Adrenal gland (tissue), 12 donors: Measurements from ENCODE around the gene BRSK2. TPM values are rescaled to one million over a fixed set of nuclear protein-coding genes. Genes with fewer than 3 reads are reported as not detected.

ENCODE experiments used
- DNase-seq, 7 donors: peaks; one replicate each; pipeline ENCODE4 v3.0.0-alpha.2; 2019 to 2020
- H3K27ac ChIP-seq, 5 donors: fragments of 200-600 bp; sonication (generic) in 4 of 5; 1 replicate in 3 of 5; 2 replicates in 2 of 5; pipeline versions ENCODE4 v1.5.1 to v1.8.0; 2016 to 2020; ENCODE audit warnings: mild to moderate bottlenecking in 1 of 5
- H3K27me3 ChIP-seq: fragments of 200-600 bp; 2 replicates; pipeline ENCODE4 v1.8.0; 2021
- H3K36me3 ChIP-seq, 2 donors: fragments of 200-600 bp; replicated peaks in 1 of 2; 1 replicate in 1 of 2; 2 replicates in 1 of 2; pipeline versions ENCODE4 v1.5.1 to v1.8.0; 2018 to 2022
- H3K4me1 ChIP-seq, 2 donors: fragments of 200-600 bp; replicated peaks in 1 of 2; 1 replicate in 1 of 2; 2 replicates in 1 of 2; pipeline versions ENCODE4 v1.5.1 to v1.8.0; 2018 to 2021
- H3K4me3 ChIP-seq, 4 donors: fragments of 200-600 bp; sonication (generic) in 3 of 4; one replicate each; pipeline ENCODE4 v1.5.1; 2016 to 2018
- H3K9me3 ChIP-seq, 3 donors: fragments of 200-600 bp; sonication (generic) in 1 of 3; replicated peaks in 1 of 3; 1 replicate in 2 of 3; 2 replicates in 1 of 3; pipeline versions ENCODE4 v1.5.1 to v1.8.0; 2016 to 2021
- POLR2A ChIP-seq, 2 donors: fragments of 450-650 bp; IDR thresholded peaks; one replicate each; pipeline ENCODE4 v1.6.1; 2017; ENCODE audit warnings: antibody characterized with exemption in 2 of 2, mild to moderate bottlenecking in 2 of 2, moderate library complexity in 1 of 2
- WGBS, 4 donors: extraction: QIAGEN DNeasy Blood & Tissue Kit in 2 of 4; methylation state at CpG; one replicate each; pipeline versions ENCODE4 v1.1.5 to v1.1.7; 2013 to 2017; 5-methylcytosine and 5-hydroxymethylcytosine counted together
- intact Hi-C, 2 donors: fragments of 100-400 bp; cut with DNase I; formaldehyde crosslinking; loops; one replicate each; pipeline versions ENCODE4 v1.14.1 to v1.15.0; 2022 to 2023
- polyA plus RNA-seq, 3 donors: library from polyadenylated mRNA; stranded (reverse); fragments of 200-250 nt in 2 of 3; fragments of 350-450 nt in 1 of 3; fragmentation: Illumina TruSeq in 1 of 3; extraction: RNeasy Lipid Tissue Mini Kit (QIAGEN cat#74804) in 1 of 3; gene quantifications; one replicate each; pipeline ENCODE4 v1.2.3, GENCODE V29; 2013 to 2014
- total RNA-seq, 9 donors: library from RNA; depleted of rRNA in 4 of 9; stranded (reverse); fragments of >200 nt in 4 of 9; fragments of 120-200 nt in 1 of 9; fragmentation: NEBNext Ultra II Directional in 1 of 9; extraction: Animal tissue kit (Norgen Biotek cat#: 25700) in 1 of 9; gene quantifications; one replicate each; pipeline versions ENCODE4 v1.1.0 to v1.2.4, GENCODE V29; 2013 to 2023
- TF ChIP-seq, protein P1 (sequence below), 6 experiments: fragments of 450-650 bp in 4 of 6; fragments of 200-600 bp in 2 of 6; sonication (generic) in 1 of 6; IDR thresholded peaks; 1 replicate in 5 of 6; 2 replicates in 1 of 6; pipeline versions ENCODE4 v1.5.1 to v1.8.0; 2016 to 2021; ENCODE audit warnings: antibody characterized with exemption in 6 of 6, mild to moderate bottlenecking in 2 of 6, moderate library complexity in 1 of 6
- donor health status: healthy with polysubstance abuse.
- donor health status: Bipolar disorder and iron deficiency.
- donor health status: DM: yes; HTN: yes; CAD: no.
- donor health status: DM: no; HTN: no; CAD: no.
- donor health status: DM: no; HTN: no; CAD: no.
- donor health status: DM: yes; HTN: yes; CAD: no.

BRSK2 gene
- total and polyA plus RNA-seq, 12 donors = 0.18 to 24.5 (median 1.4) TPM; not detected in 1

DNA sequence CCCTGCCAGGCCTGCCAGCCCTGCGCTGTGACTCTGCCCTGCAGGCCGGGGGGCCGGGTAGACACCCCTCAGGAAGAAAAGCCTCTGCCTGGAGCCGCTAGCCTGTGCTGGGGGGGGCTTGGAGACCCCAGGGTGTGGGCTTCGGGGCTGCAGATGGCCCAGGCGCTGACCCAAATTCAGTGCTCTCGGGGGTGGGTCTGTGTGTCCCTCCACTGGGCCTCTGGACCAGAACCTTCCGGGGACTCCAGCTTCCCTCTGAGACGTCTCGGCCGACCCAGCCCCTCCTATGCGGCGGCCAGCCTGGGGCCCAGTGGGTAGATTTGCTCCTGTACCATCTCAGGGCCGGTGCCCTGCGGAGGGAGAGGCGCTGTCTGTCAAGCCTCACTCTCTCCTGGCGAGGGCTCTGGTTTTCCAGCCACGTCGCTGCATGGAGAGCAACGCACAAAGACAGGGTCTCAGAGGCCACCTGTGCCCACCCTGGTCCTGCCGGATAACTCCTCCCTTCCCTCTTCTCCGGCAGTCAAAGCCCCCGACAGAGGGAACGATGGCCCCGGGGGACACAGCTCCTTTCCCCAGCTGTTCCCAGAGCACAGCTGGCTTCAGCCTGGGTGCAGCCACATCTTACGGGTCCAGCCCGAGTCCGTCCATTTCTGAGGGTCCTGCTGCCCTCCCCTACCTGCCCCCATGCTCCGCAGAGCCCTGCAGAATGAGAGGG lies 40.2 kb upstream of the BRSK2 start:
- no peak for DNase-seq
- H3K27ac ChIP-seq = no peak overlapping the region
- H3K4me3 ChIP-seq = no peak overlapping the region
- TF ChIP-seq POLR2A (IDR thresholded peaks at IDR 0.05) = no peak
- TF ChIP-seq, protein P1, sequence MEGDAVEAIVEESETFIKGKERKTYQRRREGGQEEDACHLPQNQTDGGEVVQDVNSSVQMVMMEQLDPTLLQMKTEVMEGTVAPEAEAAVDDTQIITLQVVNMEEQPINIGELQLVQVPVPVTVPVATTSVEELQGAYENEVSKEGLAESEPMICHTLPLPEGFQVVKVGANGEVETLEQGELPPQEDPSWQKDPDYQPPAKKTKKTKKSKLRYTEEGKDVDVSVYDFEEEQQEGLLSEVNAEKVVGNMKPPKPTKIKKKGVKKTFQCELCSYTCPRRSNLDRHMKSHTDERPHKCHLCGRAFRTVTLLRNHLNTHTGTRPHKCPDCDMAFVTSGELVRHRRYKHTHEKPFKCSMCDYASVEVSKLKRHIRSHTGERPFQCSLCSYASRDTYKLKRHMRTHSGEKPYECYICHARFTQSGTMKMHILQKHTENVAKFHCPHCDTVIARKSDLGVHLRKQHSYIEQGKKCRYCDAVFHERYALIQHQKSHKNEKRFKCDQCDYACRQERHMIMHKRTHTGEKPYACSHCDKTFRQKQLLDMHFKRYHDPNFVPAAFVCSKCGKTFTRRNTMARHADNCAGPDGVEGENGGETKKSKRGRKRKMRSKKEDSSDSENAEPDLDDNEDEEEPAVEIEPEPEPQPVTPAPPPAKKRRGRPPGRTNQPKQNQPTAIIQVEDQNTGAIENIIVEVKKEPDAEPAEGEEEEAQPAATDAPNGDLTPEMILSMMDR (IDR thresholded peaks at IDR 0.05) = no peak
- no peaks in the 10 kb centered on the region for H3K36me3 ChIP-seq
- no peaks in the 10 kb centered on the region for H3K9me3 ChIP-seq
- no peaks in the 10 kb centered on the region for H3K27me3 ChIP-seq
- WGBS, 4 donors = 53 to 75% (median 73%) methylated on average over 3 to 29 of the region's 29 CpGs
- H3K4me1 ChIP-seq = no peaks in the 10 kb centered on the region
- intact Hi-C loops = no loop called here

DNA sequence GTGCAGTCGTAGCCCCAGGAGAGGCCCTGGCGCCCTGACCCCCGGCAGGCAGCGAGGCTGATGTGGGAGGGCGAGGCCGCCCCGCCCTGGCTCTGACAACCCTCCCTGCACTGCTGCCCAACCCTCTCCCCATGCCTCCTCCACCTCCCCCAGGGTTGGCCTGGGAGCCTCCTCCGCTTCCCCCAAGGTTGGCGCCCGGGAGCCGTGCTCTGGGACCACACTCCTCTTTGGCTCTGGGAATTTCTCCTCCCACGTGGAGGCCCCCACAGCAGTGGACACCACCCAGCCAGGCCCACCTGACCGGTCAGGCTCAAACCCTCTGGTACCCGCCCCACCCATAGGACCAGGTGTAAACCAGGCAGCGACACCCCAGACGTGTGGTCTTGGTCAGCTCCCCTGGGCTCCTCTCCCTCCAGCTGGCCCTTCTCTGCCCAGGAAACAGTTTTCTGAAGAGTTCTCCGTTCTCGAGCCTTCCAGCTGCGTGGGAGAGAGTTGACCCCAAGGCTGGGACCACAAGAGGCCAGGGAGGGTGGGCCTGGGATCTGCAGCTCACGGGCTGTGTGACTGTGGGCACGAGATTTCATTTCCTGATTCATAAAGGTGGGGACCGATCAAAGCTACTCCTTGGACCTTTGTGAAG lies 39.5 kb upstream of the BRSK2 start:
- no peak overlapping the region for H3K4me3 ChIP-seq
- no peaks in the 10 kb centered on the region for H3K9me3 ChIP-seq
- intact Hi-C loops = no loop called here
- H3K4me1 ChIP-seq = no peaks in the 10 kb centered on the region
- no peak overlapping the region for H3K27ac ChIP-seq
- no peaks in the 10 kb centered on the region for H3K36me3 ChIP-seq
- TF ChIP-seq POLR2A (IDR thresholded peaks at IDR 0.05) = no peak
- TF ChIP-seq, protein P1 (IDR thresholded peaks at IDR 0.05) = no peak
- H3K27me3 ChIP-seq = no peaks in the 10 kb centered on the region
- 61 to 73% (median 70%) methylated on average over 8 to 22 of the region's 22 CpGs for WGBS, 4 donors
- no peak for DNase-seq

DNA sequence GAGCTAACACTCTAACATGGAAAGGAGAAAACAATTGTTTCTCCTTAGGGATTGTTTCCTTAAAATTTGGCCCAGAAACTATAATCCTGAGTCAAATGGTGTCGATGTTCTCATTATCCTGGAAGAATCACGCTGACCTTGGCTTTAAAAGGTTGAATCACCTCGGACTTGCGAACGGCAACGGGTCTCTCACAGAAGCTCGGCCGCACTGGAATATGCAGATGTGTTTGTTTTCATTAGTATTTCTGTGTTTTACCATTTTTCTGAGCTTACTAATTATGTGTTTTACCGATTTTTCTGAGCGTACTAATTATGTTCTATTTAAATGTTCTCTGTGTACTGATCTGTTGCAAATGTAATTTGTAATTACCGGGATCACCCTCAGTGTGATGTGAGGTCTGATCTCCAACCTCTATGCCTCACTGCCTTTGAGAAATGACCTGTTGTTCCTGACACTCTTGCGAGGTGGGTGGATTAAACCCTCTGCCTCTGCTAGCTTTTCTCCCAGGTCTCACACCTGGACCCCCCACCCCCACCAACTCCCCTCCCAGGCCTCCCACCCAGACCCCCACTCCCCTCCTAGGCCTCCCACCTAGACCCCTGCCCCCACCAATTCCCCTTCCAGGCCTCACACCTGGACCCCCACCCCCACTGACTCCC lies 38.3 kb upstream of the BRSK2 start:
- no peaks in the 10 kb centered on the region for H3K36me3 ChIP-seq
- WGBS, 4 donors = 62 to 74% (median 64%) methylated on average over 12 of the region's 12 CpGs
- H3K27ac ChIP-seq = no peak overlapping the region
- H3K4me3 ChIP-seq = no peak overlapping the region
- no peaks in the 10 kb centered on the region for H3K27me3 ChIP-seq
- intact Hi-C loops = no loop called here
- no peaks in the 10 kb centered on the region for H3K4me1 ChIP-seq
- TF ChIP-seq, protein P1 (IDR thresholded peaks at IDR 0.05) = no peak
- no peak for DNase-seq
- no peaks in the 10 kb centered on the region for H3K9me3 ChIP-seq

DNA sequence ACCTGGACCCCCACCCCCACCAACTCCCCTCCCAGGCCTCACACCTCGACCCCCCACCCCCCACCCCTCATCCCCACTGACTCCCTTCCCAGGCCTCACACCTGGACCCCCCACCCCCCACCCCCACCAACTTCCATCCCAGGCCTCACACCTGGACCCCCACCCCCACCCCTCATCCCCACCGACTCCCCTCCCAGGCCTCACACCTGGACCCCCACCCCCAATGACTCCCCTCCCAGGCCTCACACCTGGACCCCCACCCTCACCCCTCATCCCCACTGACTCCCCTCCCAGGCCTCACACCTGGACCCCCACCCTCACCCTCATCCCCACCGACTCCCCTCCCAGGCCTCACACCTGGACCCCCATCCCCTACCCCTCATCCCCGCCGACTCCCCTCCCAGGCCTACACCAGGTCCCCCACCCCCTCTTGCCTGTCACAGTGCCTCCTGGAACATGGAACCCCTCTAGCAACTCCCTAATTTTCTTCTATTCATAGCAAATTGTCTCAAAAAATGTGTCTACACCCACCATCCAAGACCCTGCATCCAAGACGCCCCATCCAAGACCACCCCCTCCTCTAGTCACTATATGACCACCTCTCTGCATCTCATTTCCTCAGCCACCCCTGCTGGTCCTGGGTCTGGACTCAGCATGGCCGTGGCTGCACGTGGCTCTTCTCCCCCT lies 36.9 kb upstream of the BRSK2 start:
- H3K9me3 ChIP-seq = no peaks in the 10 kb centered on the region
- no peak overlapping the region for H3K27ac ChIP-seq
- H3K4me3 ChIP-seq = no peak overlapping the region
- H3K27me3 ChIP-seq = no peaks in the 10 kb centered on the region
- 70 to 77% (median 75%) methylated on average over 3 to 8 of the region's 8 CpGs for WGBS, 4 donors
- DNase-seq = no peak
- no peaks in the 10 kb centered on the region for H3K4me1 ChIP-seq
- H3K36me3 ChIP-seq = no peaks in the 10 kb centered on the region
- TF ChIP-seq, protein P1 (IDR thresholded peaks at IDR 0.05) = no peak
- TF ChIP-seq POLR2A (IDR thresholded peaks at IDR 0.05) = no peak
- intact Hi-C loops = no loop called here
